COLO668 (cell line): ENCODE data around the gene CNNM2.

Experiments used
- DNase-seq: peaks from one replicate; lab custom pipeline; 2025; ENCODE audit not compliant: unreplicated experiment; lab: John Stamatoyannopoulos, UW

The CNNM2 gene

DNA sequence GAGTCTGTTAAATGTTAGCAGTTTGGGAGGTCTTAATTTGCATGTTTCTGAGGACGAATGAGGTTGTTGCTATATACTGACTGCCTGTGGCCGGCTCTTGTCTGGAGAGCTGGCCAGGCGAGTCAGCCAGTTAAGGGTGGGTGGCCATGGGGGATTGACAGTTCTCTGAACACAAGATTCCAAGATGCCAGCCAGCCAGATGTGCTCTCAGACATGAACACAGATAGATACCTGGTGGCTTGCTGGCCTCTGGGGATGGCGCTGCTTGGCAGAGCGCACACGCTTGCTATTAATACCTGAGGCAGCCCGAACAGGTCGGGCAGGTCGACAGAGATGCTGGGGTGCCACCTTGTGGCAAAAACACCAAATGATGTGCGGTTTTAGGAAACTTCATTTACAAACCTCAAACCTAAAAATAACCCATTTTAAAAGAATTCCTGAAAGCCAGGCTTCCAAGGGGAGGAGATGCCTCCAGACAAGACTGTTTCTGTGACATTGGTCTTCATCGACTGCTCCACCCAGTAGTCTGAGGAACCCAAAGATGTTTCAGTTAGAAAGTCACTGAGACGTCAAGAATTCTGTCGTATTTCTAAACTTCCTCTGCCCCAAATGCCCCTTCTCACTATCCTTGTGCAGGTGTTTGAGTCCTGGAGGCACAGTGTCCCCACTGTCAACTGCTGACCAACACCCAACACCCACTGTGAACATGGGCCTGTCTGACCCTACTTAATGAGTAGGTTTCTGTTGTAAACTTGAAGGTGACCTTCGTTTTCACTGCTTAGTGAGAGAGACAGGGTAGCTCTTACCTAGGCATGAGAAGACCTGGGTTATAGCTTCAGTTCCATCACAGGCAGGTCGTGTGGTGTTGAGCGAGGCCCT is 151.6 kb downstream of the CNNM2 start:
- DNase-seq, result peak; percentile 55

DNA sequence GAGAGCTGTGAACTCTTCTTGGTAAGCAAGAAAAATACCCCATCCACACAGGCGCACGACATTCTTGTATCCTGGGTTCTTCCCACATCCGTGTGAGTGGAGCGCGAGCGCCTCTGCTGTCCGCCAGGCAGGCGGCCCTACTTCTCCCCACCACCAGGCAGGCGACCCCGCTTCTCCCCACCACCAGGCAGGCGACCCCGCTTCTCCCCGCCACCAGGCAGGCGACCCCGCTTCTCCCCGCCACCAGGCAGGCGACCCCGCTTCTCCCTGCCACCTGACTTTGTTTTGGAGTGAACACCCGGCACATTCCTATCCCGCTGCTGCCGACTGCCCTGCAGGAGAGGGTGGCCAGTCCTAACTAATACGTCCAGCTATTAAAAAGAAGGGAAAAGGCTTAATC is 154.2 kb downstream of the CNNM2 start:
- no peak for DNase-seq

DNA sequence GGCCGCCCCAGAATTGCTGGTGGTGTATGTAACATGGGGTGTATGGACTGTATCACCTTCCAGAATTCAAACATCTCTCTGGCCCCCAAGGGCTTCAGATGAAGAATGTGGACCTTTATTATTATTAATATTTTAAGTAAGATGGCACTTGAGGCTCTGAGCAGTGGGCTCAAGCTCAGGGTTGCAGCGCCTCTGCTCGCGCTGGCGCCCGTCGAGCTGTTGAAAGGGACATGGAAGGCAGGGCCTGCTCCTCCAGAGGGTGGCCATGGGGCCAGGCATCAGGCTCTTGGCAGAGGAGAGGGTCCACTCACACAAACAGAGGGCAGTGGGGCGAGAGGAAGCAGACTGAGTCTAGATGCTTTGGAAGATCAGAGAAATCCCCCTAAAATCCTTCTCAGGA is 154.8 kb downstream of the CNNM2 start:
- DNase-seq, result no peak

DNA sequence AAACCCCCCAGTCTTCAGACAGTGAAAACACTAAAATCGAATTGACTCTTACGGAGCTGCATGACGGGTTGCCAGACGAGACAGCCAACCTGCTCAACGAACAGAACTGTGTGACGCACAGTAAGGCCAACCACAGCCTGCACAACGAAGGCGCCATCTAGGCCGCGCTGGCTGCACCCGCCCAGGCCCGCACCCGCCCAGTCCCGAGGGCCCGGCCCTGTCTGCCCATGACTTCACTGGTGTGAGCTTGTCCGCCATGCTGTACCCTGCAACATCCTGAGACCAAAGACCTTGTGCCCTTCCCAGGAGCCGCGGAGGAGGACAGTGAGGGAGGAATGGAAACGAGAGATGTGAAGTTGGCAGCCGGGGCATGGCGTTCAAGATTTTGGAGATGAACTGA is 158.9 kb downstream of the CNNM2 start:
- DNase-seq, result no peak

DNA sequence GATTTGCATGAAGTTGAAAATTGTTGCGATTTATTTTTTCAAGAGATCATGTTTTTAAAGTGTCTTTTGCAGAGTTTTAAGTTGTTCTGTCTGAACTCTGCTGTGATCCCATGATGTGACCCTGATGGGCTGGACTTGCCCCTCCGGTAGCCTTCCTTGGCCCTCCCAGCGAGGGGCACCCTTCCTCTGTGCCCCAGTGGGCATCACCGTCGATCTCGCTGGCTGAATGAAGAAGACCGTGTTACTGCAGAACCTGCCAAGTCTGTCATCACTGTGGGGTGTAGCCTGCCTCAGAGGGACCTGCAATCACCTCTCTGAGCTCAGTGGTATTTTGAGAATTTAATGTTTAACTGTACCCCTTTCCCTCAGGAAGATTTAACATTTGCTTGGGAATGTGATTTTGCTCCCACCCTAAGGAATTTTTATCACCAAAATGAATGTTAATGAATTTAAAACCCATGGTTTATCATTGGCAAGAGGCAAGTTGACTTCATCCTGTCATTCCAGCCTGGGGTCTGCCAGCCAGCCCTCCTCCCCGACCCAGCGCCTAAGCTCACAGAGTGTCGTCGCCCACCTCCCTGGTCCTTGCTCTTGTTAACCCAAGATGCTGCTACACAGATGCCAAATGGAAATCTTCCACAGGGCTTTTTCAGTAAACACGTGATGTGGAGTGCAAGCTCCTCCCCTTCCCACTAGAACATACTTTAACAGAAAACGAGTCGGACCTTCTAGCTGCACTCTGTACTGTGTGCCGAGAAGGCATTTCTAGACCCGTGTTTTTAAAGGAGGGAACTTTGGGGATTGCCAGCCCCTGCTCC is 159.6 kb downstream of the CNNM2 start:
- no peak for DNase-seq

DNA sequence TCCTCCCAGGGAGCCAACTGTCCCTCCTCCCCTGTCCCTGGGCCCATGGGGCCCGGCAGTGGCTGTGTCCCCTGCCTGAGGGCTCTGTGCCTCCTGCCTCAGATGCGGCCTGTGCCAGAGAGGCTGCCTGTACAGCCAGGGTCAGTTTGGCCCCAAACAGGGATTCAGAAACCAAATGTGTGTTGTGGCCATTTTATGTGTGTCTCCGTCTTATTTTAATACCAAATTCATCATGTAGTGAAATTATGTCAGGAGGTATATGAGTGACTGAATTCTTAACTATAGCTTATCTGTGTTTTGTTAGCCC is 160.2 kb downstream of the CNNM2 start:
- no peak for DNase-seq

DNA sequence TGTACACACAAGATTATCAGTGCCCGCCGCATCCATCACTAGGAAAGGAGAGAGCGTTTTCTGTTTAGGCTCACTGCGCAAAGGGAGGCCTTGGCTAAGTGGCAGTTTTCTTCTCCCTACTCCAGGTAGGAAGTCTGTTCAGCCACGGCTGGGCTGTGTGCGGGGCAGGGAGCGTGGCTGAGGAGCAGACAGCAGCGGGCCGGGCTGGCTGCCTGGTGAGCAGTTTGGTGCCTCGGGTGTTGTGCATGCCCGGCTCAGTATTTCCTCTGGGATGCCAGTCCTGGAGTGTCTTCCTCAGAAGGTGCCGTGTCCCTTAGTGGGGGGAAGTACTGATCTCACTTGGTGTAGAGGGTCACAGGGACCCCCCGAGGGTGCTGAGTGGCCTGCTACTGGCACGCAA is 160.6 kb downstream of the CNNM2 start:
- no peak for DNase-seq

DNA sequence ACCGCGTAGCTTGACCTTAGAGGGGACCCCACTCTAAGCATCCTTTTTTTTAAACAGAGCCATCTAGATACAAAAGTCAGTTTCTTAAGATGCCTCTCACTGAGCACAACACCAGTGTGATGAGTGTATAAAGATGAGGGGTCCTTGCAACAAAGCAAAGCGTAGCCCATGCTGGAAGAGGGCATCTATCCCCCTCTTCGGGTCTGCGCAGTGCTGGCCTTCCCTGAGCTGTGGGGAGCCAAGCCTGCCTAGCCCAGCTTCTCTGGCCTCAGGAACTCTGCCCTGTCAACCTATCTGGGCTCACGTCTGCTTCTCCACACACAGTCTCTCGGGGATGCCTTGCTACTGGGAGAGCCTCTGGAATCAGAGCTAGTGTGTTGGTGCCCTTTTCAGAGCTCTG is 161.0 kb downstream of the CNNM2 start:
- DNase-seq, result no peak

DNA sequence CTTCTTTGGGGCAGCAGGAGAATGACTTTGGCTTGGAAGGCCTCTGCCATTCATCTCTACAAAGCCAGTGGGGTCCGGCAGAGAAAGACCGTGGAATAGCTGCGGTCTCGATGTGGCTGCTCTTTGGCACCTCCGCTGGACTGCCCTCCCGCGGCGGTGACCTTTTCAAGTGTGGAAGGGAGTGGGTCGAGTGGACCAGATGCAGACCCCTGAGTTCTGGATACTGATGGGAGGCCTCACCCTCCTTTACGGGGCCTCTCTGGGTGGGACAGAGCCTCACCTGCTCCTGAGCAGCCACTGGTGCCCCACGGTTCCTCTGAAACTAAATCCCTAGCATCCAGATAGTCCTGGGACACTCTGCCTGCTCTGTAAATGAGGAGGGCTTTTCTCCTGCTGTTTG is 161.9 kb downstream of the CNNM2 start:
- no peak for DNase-seq

DNA sequence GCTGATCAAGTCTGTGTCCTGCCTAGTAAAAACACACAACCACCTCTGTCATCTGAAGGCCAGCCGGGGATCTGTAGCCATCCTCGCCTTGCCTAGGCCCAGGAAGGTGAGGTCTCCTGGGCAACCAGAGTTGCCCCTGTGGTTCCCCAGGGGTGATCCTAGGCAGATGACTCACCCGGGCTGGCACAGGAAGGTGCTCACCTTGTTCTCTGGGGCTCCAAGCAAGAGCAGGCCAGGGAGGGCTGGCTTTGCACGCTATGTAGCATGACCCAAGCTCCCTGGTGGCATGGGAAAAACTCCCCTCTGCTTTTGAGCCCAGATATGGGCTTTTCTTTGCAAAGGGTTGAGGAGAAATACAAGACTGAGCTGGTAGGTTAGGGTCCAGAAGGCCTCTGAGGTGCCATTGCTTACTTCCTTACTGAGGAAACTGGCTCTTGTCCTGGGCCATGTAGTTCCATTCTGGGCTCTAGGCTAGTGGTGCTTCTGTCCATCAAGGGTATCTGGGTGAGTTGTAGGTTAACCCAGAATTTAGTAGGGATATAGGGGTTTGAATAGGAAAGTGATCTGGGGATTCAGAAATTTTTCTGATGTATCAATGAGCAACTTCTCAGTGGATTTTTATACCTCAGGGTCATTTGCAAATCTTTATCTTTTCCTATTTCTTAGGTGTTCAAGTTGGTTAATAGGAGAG is 162.9 kb downstream of the CNNM2 start:
- DNase-seq, result no peak

DNA sequence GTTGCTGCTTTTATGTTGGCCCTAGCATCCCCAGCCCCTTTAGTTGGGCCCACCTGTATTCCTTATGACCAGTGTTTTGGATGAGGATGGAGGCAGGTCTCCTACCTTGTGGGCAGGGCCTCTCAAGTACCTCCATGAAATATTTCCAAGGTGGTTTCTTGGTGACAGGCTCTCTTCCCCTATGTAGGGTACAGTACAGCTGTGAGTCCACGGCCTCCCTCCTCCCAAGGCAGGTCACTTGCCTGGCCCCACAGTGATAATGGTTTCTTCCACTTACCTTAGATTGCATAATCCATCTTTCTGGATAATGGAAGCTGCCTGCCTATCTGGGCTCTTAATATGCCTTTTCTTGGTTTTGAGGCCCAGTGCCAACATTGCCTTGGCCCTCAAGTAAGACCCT is 164.6 kb downstream of the CNNM2 start:
- DNase-seq, result no peak

DNA sequence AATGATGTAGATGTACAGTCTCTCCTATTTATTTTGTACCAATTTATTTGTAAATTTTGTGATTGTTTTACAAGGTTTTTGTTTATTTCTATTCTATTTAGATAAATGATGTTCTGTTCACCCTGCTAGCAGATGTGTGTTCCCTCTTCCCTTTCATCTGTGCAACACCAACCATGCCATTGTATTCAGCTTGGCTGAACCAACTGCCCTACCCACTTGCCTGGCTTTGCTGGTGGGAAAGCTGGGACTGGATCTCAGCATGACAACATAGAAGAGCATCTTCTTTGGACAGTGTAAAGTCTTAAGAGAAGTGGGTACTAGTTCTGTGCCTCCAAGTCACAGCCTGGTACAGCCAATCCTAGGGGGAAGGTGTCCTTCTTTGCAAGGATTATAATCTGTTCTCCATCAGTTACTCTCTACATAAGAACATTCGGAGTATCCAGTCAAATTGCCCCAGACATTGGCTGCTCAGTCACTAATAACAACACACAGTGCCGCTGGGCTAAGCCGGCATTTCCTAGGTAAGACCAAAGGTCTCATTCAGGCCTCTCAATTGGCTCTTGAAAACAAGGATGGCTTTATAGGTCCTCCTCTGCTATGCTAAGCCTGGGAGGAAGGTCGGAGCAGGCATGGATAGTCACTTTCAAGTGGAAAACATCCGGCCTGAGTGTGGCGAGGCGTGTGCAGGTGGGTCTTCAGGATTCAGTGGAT is 165.3 kb downstream of the CNNM2 start:
- DNase-seq, result no peak

DNA sequence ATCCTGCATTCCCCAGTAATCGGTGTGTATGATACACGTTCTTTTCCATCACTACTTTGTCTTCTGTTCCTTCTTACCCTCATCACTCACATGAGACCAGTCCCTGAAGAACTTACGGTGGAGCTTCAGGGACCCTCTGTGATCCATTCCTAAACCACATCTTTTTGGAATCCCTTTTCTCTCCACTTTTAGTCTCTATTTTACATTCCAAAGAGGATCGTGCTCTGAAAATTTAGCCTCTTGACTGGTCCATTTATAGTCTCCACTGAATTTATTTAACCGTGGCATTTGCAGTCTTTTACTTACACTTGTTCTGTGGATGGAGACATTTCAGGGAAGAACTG is 165.9 kb downstream of the CNNM2 start:
- no peak for DNase-seq

DNA sequence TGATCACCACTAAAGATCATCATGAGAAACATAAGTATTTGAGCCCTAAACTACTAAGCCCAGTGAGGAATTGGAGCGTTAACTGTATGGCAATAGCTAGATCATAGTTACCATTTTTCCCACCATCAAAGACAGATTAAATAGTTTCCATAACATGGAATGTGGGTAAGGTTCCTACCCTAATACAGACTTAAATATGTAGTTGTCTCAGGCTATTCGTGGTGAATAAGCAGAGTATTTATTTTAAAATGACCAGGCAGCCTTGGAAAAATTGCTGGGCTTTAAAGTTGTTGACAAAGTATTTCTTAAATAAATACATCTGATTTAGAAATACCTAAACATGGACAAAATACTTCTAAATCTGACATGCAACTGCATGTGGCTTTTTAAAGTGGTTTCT is 168.2 kb downstream of the CNNM2 start:
- DNase-seq, result no peak

DNA sequence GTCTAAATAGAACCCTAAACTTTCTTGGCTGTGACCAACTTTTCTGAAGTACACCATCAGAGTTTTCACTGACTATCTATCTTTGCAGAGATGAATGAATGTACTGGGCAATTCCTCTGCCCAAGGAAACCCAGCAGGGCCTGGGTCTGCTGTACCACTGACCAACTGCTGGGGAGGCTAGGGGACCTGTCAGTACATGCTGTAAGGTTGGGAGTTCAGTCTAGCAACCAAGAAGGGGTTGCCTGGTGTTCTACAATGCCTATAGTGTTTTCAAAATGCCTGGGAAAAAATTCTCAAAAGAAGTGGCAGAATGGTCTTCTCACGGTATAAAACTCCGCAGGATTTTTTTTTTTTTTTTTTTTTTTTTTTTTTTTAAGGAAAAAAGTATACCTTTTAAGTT is 168.7 kb downstream of the CNNM2 start:
- no peak for DNase-seq

DNA sequence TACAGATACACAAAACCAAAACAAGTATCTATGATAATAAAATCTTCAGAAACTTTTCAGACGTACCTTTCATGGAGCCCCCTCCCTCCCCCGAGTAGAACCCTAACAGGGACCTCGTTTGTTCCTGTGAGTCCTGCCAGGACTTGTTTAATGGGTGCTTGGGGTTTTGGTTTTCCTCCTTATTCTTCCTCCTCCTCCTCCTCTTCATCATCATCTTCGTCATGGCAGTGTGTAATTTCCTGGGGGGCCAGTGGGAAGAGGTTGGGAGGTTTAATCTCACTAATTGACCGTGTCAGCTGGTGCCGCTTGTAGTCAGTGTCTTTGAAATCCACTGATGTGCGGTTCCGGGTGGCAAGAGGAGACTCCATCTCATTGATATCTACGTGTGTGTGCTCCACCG is 171.4 kb downstream of the CNNM2 start:
- DNase-seq, result no peak

DNA sequence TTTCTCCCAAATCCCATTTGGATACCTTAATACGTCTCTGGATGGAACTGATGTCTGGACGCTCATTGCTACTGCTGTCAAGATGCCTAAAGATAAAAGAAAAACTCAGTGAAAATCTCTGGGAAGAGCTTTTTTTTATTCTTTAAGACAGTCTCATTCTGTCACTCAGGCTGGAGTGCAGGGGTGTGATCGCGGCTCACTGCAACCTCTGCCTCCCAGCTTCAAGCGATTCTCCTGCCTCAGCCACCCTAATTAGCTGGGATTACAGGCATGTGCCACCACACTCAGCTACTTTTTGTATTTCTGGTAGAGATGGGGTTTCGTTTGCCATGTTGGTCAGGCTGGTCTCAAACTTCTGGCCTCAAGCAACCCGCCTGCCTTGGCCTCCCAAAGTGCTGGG is 172.8 kb downstream of the CNNM2 start:
- no peak for DNase-seq

DNA sequence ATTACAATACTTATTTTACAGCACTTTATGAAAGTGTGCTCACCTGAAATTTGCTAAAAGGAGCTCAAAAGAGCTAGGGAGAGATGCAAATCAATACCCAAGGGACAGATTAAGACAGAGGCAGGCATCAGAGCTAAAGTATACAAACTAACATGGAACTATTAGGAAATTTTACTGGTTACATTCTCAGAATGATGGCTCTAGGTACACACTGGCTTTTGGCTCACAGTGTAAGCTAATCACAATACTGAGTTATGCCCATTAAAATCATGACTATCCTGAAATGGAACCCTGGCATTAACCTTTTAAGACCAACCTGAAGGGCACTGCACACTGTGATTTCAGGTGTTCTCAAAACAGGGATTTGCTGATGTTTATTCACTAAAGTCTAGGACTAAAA is 176.9 kb downstream of the CNNM2 start:
- DNase-seq, result no peak

DNA sequence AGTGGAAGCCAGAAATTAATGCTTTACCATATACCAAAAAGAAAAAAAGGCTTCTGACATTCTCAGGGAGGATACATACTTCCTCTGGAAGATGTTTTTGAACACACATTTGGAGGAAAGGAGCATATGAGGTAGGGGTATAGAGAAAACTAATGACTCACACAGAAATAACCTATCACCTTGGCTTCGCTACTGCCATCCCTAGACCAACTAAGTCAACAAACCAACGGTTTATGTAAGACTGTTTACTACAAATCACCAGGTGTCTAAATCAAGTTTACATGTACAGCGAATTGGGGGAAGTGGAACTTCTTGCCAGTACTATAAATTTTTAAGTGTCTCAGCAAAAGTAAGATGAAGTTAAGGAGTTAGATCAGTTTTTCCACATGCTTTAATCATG is 178.0 kb downstream of the CNNM2 start:
- no peak for DNase-seq

DNA sequence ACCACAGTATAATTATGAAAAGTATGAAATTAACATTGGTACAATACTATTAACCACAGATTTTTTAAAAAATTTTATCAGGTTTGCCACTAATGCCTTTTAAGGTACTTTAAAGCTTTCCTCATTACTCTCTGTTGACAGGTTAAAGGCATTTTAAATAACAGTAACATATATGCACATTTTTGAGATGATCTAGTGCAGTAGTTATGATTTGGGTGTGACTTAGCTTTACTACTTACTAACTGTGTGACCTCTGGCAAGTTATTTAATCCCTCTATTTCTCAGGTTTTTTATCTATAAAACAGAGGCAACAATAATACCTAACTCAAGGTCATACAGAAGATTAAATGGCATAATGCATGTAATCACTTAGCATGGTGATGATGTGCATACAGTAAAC is 180.1 kb downstream of the CNNM2 start:
- DNase-seq, result no peak

DNA sequence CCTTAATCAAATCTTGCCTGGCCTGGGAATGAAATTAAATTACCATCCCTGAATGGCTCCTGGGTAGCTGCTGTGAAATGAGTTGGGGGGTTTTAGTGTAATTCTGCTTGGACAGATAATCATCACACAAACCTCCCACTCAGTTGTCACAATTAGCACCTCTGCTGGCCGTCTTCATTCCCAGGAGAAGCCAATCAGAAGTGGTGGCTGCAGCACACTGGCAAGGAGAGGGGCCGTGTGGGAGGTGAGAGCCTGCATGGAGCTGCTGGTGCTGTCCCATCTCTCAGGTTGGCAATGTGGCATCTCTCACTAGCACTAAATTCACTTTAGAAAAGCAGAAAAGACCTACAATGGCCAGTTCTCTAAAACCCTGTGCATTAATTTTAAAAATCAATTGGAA is 182.5 kb downstream of the CNNM2 start:
- no peak for DNase-seq

DNA sequence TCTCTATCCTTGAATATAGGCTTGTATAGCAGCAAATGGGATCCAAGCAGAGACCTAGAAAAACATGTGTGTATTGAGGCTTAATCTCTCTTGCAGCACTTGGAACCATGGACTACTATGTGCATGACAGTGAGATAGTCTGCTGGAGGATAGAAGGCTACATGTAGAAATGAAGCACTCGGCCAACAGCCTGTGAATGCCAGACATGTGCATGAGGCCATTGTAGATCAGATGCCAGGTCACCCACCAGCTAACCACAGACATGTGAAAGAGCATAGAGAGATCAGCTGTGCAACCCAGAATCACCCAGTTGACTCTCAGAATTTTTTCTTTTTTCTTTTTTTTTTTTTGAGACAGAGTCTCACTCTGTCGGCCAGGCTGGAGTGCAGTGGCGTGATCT is 184.1 kb downstream of the CNNM2 start:
- DNase-seq, result no peak
